ENCODE results near the gene THSD4.

The THSD4 gene

GRCh38 chr15:71088155-71088554 lies 27.1 kb upstream of the THSD4 start:
- H3K79me2 ChIP-seq (ENCODE audit: control insufficient read depth, low read length), result no peaks in the 10 kb centered on the region
- H3K4me3 ChIP-seq (ENCODE audit: low read length), result no peak overlapping the region
- no peaks in the 10 kb centered on the region for H3K27me3 ChIP-seq (ENCODE audit: control insufficient read depth, low read length)
- no peaks in the 10 kb centered on the region for H3K9me3 ChIP-seq (ENCODE audit: control insufficient read depth, insufficient read depth, low read length)
- H3K9me2 ChIP-seq (replicated peaks; ENCODE audit: control insufficient read depth, low read length), result no peaks in the 10 kb centered on the region
- H3K4me2 ChIP-seq (ENCODE audit: low read length), result no peak overlapping the region
- H3K27ac ChIP-seq (ENCODE audit: low read depth, low read length), result no peak overlapping the region
- no peaks in the 10 kb centered on the region for H3F3A ChIP-seq (ENCODE audit: control insufficient read depth, insufficient read depth)
- no peaks in the 10 kb centered on the region for H4K20me1 ChIP-seq (ENCODE audit: control insufficient read depth, insufficient read depth, low read depth, low read length)
- H3K4me1 ChIP-seq (ENCODE audit: control insufficient read depth, low read length), result no peaks in the 10 kb centered on the region
- no peak for TF ChIP-seq EZH2phosphoT487 (IDR thresholded peaks at IDR 0.05; ENCODE audit: borderline replicate concordance, low read length)
- TF ChIP-seq, protein P1, sequence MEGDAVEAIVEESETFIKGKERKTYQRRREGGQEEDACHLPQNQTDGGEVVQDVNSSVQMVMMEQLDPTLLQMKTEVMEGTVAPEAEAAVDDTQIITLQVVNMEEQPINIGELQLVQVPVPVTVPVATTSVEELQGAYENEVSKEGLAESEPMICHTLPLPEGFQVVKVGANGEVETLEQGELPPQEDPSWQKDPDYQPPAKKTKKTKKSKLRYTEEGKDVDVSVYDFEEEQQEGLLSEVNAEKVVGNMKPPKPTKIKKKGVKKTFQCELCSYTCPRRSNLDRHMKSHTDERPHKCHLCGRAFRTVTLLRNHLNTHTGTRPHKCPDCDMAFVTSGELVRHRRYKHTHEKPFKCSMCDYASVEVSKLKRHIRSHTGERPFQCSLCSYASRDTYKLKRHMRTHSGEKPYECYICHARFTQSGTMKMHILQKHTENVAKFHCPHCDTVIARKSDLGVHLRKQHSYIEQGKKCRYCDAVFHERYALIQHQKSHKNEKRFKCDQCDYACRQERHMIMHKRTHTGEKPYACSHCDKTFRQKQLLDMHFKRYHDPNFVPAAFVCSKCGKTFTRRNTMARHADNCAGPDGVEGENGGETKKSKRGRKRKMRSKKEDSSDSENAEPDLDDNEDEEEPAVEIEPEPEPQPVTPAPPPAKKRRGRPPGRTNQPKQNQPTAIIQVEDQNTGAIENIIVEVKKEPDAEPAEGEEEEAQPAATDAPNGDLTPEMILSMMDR (IDR thresholded peaks at IDR 0.05; ENCODE audit: low read depth, low read length, poor library complexity, severe bottlenecking), result no peak
- H3K36me3 ChIP-seq (ENCODE audit: control insufficient read depth, low read length), result no peaks in the 10 kb centered on the region

GRCh38 chr15:71088683-71089082 lies 26.6 kb upstream of the THSD4 start:
- Histone ChIP-seq H3K9me2 (replicated peaks; ENCODE audit: control insufficient read depth, low read length) (no peaks in the 10 kb centered on the region), H3K36me3 (ENCODE audit: control insufficient read depth, low read length) (no peaks in the 10 kb centered on the region), H3K27ac (ENCODE audit: low read depth, low read length) (no peak overlapping the region), H3K79me2 (ENCODE audit: control insufficient read depth, low read length) (no peaks in the 10 kb centered on the region), H3K9me3 (ENCODE audit: control insufficient read depth, insufficient read depth, low read length) (no peaks in the 10 kb centered on the region; the same call in 1 of the 2 replicates), H3K27me3 (ENCODE audit: control insufficient read depth, low read length) (no peaks in the 10 kb centered on the region), H3K4me3 (ENCODE audit: low read length) (no peak overlapping the region), H3F3A (ENCODE audit: control insufficient read depth, insufficient read depth) (no peaks in the 10 kb centered on the region), H3K4me1 (ENCODE audit: control insufficient read depth, low read length) (no peaks in the 10 kb centered on the region), H3K4me2 (ENCODE audit: low read length) (no peak overlapping the region), H4K20me1 (ENCODE audit: control insufficient read depth, insufficient read depth, low read depth, low read length) (no peaks in the 10 kb centered on the region)
- TF ChIP-seq EZH2phosphoT487 (IDR thresholded peaks at IDR 0.05; ENCODE audit: borderline replicate concordance, low read length), result no peak
- TF ChIP-seq, protein P1 (IDR thresholded peaks at IDR 0.05; ENCODE audit: low read depth, low read length, poor library complexity, severe bottlenecking), result no peak

DNA sequence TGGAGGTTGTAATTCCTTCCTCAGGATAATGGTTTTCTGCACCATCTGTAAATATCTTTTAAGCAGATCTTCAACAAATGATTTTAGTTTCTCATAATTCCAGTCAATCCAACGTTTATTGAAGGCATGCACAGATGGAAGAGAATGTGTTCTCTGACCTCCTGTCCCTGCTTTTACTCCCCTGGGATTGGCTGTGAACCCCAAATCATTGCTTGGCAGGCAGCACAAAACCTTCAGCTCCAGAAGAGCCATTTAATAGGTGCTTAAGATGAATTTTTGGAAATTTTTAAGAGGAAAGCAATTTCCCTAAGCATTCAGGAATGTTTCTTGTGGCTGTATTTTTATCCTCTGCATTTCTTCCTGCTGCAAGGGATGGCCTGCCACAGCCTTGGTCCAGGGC lies 25.5 kb upstream of the THSD4 start:
- no peaks in the 10 kb centered on the region for H3K9me2 ChIP-seq (replicated peaks; ENCODE audit: control insufficient read depth, low read length)
- H3K27ac ChIP-seq (ENCODE audit: low read depth, low read length), result no peak overlapping the region
- H3K27me3 ChIP-seq (ENCODE audit: control insufficient read depth, low read length), result no peaks in the 10 kb centered on the region
- no peaks in the 10 kb centered on the region for H3K79me2 ChIP-seq (ENCODE audit: control insufficient read depth, low read length)
- no peak overlapping the region for H3K4me3 ChIP-seq (ENCODE audit: low read length)
- H3K4me2 ChIP-seq (ENCODE audit: low read length), result no peak overlapping the region
- TF ChIP-seq, protein P1 (IDR thresholded peaks at IDR 0.05; ENCODE audit: low read depth, low read length, poor library complexity, severe bottlenecking), result no peak
- no peak for TF ChIP-seq EZH2phosphoT487 (IDR thresholded peaks at IDR 0.05; ENCODE audit: borderline replicate concordance, low read length)
- H3K36me3 ChIP-seq (ENCODE audit: control insufficient read depth, low read length), result no peaks in the 10 kb centered on the region
- H3F3A ChIP-seq (ENCODE audit: control insufficient read depth, insufficient read depth), result no peaks in the 10 kb centered on the region
- H4K20me1 ChIP-seq (ENCODE audit: control insufficient read depth, insufficient read depth, low read depth, low read length), result no peaks in the 10 kb centered on the region
- H3K4me1 ChIP-seq (ENCODE audit: control insufficient read depth, low read length), result no peaks in the 10 kb centered on the region
- no peaks in the 10 kb centered on the region; the same call in 1 of the 2 replicates for H3K9me3 ChIP-seq (ENCODE audit: control insufficient read depth, insufficient read depth, low read length)
